ENCODE measurements around the gene COPZ2. TPM values are rescaled to one million over a fixed set of nuclear protein-coding genes. Genes with fewer than 3 reads are reported as not detected.
"Not testable (repeated sequence)": the region's sequence is repeated elsewhere in the genome, so short reads cannot be mapped to it uniquely, and the experiment has no call there.

COPZ2 gene
- total and polyA plus RNA-seq, 4 donors = 7.8 to 137 (median 31.3) TPM

DNA sequence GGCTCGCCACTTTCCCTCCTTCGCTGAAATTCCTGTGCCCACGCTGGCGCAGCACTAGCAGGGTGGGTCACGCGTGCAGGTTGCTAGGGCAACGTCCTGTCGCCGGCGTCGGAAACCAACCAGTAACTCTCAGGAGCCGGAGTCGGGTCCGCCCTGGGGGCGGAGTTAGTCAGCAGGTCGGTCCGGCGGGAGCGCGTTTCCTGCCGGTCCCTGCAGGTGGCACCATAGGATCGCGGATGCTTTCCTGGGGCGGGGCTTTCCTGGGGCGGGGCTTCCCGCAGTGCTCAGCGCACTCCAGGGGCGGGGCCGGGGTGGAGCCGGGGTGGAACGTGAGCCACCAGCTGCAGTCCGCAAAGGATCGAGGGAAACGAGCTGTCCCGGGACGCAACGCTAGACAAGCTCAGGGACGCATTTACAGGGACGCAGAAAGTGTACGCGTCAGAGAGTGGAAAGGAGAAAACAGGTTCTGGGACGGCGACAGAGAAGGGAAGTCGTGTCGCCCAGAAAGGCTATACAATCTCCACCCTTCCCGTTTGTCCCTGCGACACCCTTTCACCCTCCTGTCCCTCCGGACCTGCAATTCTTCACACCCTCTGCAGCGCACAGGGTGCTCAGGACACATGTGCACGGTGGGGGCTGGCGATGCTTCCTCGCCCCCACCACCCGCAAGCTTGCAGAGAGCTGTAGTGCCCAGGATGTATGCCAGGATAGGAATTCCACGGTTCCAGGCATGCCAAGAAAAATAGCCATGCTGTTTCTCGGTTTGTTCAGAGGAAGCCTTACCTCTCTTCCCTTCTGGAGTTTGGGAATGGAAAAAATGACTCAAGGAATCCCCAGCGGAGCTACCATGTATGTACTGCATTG lies 12.3 kb downstream of the COPZ2 start:
- WGBS (ENCODE audit: insufficient coverage) = under 1% methylated on average over 49 of the region's 56 CpGs
- Histone ChIP-seq H3K4me3 (ENCODE audit: low read depth, low read length) (peak overlapping the region; percentile 57), H3K36me3 (ENCODE audit: control insufficient read depth, insufficient read depth, low read length) (no peaks in the 10 kb centered on the region), H3K27me3 (ENCODE audit: control insufficient read depth, insufficient read depth, low read length) (no peaks in the 10 kb centered on the region), H3K4me1 (ENCODE audit: control insufficient read depth, insufficient read depth, low read length) (peaks cover 39% of the 10 kb centered on the region), H3K27ac (ENCODE audit: low read depth, low read length) (peak overlapping the region; percentile 94), H3K9me3 (ENCODE audit: control insufficient read depth, insufficient read depth, low read length) (no peaks in the 10 kb centered on the region)
- peak in 5 of 6 donors; percentile 91 to 99 (median 94) for DNase-seq (ENCODE audit: low read depth in 4 of 6, low spot score in 6 of 6)

DNA sequence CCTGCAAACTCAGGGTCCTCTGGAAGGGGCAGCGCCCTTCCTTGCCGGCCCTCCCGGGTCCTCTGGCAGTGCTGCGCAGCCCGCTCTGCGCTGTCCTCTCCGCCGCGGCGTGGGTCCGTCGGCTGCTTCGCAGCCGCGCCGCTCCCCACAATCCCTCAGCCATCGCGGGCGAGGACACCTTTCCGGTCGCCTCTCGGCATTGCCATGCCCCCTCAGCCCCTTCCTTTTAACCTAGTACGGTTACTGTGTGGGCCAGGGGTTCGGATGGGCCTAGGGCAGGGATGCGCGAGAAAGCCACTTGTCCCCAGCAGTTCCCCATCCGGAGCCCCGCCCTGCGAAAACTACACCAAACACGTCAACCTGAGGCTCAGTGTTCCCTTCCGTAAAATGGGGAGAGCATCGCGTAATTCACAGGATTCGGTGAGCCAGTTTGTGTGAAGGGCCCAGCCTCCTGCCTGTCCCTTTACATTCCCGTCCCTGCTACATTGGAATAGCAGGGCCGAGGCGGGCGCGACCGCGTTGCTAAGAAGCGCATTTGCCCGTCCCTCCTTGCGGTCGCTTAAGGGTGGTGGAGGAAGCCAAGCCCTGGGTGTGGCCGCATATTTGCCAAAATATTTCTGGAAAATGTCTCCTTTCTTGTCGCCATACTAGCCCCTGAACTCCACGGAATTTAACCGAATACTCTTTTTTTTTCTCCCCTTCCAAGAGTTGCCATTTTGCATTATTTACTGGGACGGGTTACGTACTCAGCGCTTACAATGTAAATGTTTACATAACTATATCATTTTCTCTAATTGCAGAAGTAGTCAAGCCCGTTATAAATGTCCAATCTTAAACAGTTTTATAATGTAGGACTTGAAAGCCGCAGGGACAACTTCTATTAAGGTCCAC lies 13.2 kb downstream of the COPZ2 start:
- WGBS (ENCODE audit: insufficient coverage) = 1% methylated on average over 50 of the region's 54 CpGs
- H3K9me3 ChIP-seq (ENCODE audit: control insufficient read depth, insufficient read depth, low read length) = no peaks in the 10 kb centered on the region
- no peaks in the 10 kb centered on the region for H3K36me3 ChIP-seq (ENCODE audit: control insufficient read depth, insufficient read depth, low read length)
- H3K27ac ChIP-seq (ENCODE audit: low read depth, low read length) = peak overlapping the region; percentile 94
- H3K4me1 ChIP-seq (ENCODE audit: control insufficient read depth, insufficient read depth, low read length) = peaks cover 37% of the 10 kb centered on the region
- peak in 2 of 6 donors; percentile 39 to 61 for DNase-seq (ENCODE audit: low read depth in 4 of 6, low spot score in 6 of 6)
- H3K4me3 ChIP-seq (ENCODE audit: low read depth, low read length) = peak overlapping the region; percentile 46
- no peaks in the 10 kb centered on the region for H3K27me3 ChIP-seq (ENCODE audit: control insufficient read depth, insufficient read depth, low read length)

DNA sequence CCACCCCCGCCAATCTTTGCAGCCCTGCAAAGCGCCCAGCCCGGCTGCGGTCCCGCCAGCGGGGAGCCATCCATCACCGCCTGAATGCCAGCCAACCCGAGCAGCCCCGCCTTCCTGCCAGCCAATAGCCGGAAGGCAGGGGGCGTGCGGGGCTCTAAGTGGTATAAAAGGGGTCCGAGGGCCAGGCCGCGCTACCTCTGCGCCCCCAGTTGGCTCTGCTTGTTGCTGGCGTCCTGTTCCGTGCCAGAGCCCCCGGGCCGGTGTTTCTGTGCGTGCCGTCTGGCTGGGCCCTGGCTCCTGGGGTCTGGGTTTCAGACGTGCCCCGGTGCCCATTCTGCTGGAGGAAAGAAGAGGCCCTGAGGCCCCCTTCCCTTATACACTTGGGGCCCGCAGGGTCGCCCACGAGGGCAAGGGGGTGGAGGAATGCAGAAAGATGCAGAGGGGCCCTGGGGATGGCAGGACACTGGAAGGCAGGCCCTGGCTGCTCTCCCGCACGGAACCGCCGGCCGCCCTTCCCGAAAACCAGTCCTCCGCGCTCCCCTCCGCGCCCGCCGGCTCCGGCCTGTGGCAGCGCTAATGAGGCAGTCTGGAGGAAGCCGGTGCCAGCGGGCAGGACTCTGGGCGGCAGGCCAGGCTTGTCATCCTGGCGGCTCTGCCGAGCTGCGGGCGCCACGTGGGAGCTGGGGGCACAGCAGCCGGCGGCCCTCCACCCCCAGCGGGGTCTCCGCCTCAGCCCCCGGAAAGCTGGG lies 14.0 kb downstream of the COPZ2 start:
- Histone ChIP-seq H3K9me3 (ENCODE audit: control insufficient read depth, insufficient read depth, low read length) (no peaks in the 10 kb centered on the region), H3K4me1 (ENCODE audit: control insufficient read depth, insufficient read depth, low read length) (peaks cover 37% of the 10 kb centered on the region), H3K4me3 (ENCODE audit: low read depth, low read length) (peak overlapping the region; percentile 53), H3K36me3 (ENCODE audit: control insufficient read depth, insufficient read depth, low read length) (no peaks in the 10 kb centered on the region), H3K27me3 (ENCODE audit: control insufficient read depth, insufficient read depth, low read length) (no peaks in the 10 kb centered on the region), H3K27ac (ENCODE audit: low read depth, low read length) (peak overlapping the region; percentile 94)
- DNase-seq (ENCODE audit: low read depth in 4 of 6, low spot score in 6 of 6) = peak in 3 of 6 donors; percentile 77 to 95 (median 94)
- under 1% methylated on average over 50 of the region's 54 CpGs for WGBS (ENCODE audit: insufficient coverage)

DNA sequence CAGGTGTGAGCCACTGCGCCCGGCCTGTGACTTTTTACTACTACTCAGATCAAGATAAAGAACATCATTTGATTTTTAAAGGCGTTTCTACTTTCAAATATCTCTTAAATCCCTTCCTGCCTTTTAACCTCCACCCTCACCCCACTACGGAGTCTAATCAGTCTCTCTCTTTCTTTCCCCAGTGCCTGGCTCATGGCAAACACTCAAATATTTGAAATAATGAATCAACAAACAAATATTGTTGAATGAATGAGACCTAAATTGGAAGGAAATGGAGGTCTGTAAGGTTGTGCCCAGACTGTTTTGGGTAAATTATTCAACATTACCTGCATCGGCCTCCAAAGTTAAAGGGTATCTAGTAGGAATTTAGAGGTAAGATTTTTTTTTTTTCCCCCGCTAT lies 14.7 kb downstream of the COPZ2 start:
- Histone ChIP-seq H3K4me1 (ENCODE audit: control insufficient read depth, insufficient read depth, low read length) (peaks cover 40% of the 10 kb centered on the region), H3K4me3 (ENCODE audit: low read depth, low read length) (no peak overlapping the region), H3K9me3 (ENCODE audit: control insufficient read depth, insufficient read depth, low read length) (no peaks in the 10 kb centered on the region), H3K36me3 (ENCODE audit: control insufficient read depth, insufficient read depth, low read length) (no peaks in the 10 kb centered on the region), H3K27ac (ENCODE audit: low read depth, low read length) (no peak overlapping the region), H3K27me3 (ENCODE audit: control insufficient read depth, insufficient read depth, low read length) (no peaks in the 10 kb centered on the region)
- no peak for DNase-seq (ENCODE audit: low read depth in 4 of 6, low spot score in 6 of 6)
- WGBS (ENCODE audit: insufficient coverage) = 80% methylated on average over 3 of the region's 6 CpGs

DNA sequence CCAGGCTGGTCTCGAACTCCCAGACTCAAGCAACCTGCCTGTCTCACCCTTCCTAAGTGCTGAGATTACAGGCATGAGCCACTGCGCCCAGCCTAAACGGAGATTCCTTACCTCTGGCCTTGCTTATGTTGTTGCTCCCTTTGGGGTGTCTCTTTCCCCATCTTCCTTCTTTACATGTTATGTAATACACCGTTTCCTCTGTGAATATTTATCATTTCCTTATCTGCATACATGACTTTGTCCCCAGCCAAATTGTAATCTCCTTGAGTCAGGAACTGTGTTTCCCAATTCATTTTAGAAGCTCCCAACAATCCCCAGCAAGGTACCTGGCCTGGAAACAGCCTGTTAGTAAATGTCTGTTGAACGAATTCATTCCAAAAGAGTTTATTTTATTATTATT lies 15.7 kb downstream of the COPZ2 start:
- no peak for DNase-seq (ENCODE audit: low read depth in 4 of 6, low spot score in 6 of 6)
- Histone ChIP-seq H3K27me3 (ENCODE audit: control insufficient read depth, insufficient read depth, low read length) (no peaks in the 10 kb centered on the region), H3K27ac (ENCODE audit: low read depth, low read length) (no peak overlapping the region), H3K36me3 (ENCODE audit: control insufficient read depth, insufficient read depth, low read length) (no peaks in the 10 kb centered on the region), H3K4me3 (ENCODE audit: low read depth, low read length) (no peak overlapping the region), H3K9me3 (ENCODE audit: control insufficient read depth, insufficient read depth, low read length) (no peaks in the 10 kb centered on the region), H3K4me1 (ENCODE audit: control insufficient read depth, insufficient read depth, low read length) (peaks cover 42% of the 10 kb centered on the region)
- 100% methylated on average over 2 of the region's 5 CpGs for WGBS (ENCODE audit: insufficient coverage)

DNA sequence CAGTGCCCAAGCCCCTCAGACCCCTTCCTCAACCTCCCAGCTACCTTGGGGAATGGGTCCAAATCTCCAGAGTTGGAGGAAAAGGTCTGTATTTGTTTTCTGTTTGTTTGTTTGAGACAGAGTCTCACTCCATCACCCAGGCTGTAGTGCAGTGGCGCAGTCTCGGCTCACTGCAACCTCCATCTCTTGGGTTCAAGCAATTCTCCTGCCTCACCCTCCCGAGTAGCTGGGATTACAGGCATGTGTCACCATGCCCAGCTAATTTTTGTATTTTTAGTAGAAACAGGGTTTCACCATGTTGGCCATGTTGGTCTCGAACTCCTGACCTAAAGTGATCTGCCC lies 19.8 kb downstream of the COPZ2 start:
- not testable (repeated sequence) for H3K9me3 ChIP-seq (ENCODE audit: control insufficient read depth, insufficient read depth, low read length); H3K27me3 ChIP-seq (ENCODE audit: control insufficient read depth, insufficient read depth, low read length); DNase-seq (ENCODE audit: low read depth in 4 of 6, low spot score in 6 of 6); H3K36me3 ChIP-seq (ENCODE audit: control insufficient read depth, insufficient read depth, low read length); H3K27ac ChIP-seq (ENCODE audit: low read depth, low read length); H3K4me3 ChIP-seq (ENCODE audit: low read depth, low read length)
- peaks cover 32% of the 10 kb centered on the region for H3K4me1 ChIP-seq (ENCODE audit: control insufficient read depth, insufficient read depth, low read length)
- 100% methylated on average over 1 of the region's 4 CpGs for WGBS (ENCODE audit: insufficient coverage)

DNA sequence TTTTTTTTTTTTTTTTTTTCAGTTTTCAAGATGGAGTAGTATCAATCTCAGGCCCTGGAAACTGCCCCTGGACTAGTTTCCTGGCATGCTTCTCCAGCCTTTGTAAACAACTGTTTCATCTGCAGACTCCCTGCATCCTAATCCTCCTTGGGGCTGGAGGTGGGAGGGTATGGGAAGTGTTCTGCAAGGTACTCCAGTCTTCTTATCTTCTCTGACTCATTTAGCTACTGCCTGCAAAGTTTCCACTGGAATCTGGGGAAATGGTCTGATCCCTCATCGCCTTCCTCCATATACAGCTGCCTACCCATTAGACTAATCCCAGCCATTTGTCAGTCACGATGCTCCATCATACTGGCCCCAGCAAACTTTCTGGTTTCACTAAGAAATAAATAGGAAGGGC lies 21.5 kb downstream of the COPZ2 start:
- WGBS (ENCODE audit: insufficient coverage) = 94% methylated on average over 2 of the region's 2 CpGs
- DNase-seq (ENCODE audit: low read depth in 4 of 6, low spot score in 6 of 6) = no peak
- Histone ChIP-seq H3K9me3 (ENCODE audit: control insufficient read depth, insufficient read depth, low read length) (no peaks in the 10 kb centered on the region), H3K4me1 (ENCODE audit: control insufficient read depth, insufficient read depth, low read length) (peaks cover 45% of the 10 kb centered on the region), H3K36me3 (ENCODE audit: control insufficient read depth, insufficient read depth, low read length) (no peaks in the 10 kb centered on the region), H3K27ac (ENCODE audit: low read depth, low read length) (no peak overlapping the region), H3K4me3 (ENCODE audit: low read depth, low read length) (no peak overlapping the region), H3K27me3 (ENCODE audit: control insufficient read depth, insufficient read depth, low read length) (no peaks in the 10 kb centered on the region)

DNA sequence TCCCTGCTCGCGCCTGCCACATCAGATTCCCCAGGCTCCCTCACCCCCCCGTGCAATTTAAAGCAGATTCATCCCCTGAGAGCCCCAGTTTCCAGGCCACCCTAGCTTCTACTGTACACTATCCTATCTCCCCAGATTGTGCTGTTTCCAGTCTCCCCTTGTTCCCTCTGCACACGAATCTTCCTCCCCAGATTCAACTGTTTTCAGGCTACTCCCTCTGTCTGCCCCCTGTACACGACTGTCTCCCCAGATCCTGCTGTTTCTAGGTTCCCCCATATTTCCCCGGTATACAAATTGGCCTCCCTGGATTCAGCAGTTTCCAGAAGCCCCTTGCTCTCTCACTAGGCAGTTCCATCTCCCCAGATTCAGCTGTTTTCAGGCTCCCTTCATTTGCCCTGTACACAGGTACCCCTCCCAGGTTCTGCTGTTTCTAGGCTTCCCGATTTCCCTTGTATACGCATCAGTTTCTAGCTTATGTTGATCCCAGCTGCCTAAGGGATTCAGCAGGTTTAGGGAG lies 22.9 kb downstream of the COPZ2 start:
- peak in 2 of 6 donors; percentile 66 to 99 for DNase-seq (ENCODE audit: low read depth in 4 of 6, low spot score in 6 of 6)
- H3K27me3 ChIP-seq (ENCODE audit: control insufficient read depth, insufficient read depth, low read length) = no peaks in the 10 kb centered on the region
- no peaks in the 10 kb centered on the region for H3K36me3 ChIP-seq (ENCODE audit: control insufficient read depth, insufficient read depth, low read length)
- no peaks in the 10 kb centered on the region for H3K9me3 ChIP-seq (ENCODE audit: control insufficient read depth, insufficient read depth, low read length)
- peaks cover 45% of the 10 kb centered on the region for H3K4me1 ChIP-seq (ENCODE audit: control insufficient read depth, insufficient read depth, low read length)
- no peak overlapping the region for H3K4me3 ChIP-seq (ENCODE audit: low read depth, low read length)
- H3K27ac ChIP-seq (ENCODE audit: low read depth, low read length) = peak overlapping the region; percentile 67
- 27% methylated on average over 6 of the region's 8 CpGs for WGBS (ENCODE audit: insufficient coverage)
